Glomerular visceral epithelial cell (primary cell): Measurements from ENCODE around the gene ACSM6.

Experiments
- DNase-seq: peaks from one replicate; pipeline ENCODE4 v3.0.0-alpha.2; 2016; ENCODE audit errors: extremely low spot score

ACSM6 gene

GRCh38 chr10:95273393-95274312, 79.6 kb downstream of the ACSM6 start:
- DNase-seq: peak; percentile 75

DNA sequence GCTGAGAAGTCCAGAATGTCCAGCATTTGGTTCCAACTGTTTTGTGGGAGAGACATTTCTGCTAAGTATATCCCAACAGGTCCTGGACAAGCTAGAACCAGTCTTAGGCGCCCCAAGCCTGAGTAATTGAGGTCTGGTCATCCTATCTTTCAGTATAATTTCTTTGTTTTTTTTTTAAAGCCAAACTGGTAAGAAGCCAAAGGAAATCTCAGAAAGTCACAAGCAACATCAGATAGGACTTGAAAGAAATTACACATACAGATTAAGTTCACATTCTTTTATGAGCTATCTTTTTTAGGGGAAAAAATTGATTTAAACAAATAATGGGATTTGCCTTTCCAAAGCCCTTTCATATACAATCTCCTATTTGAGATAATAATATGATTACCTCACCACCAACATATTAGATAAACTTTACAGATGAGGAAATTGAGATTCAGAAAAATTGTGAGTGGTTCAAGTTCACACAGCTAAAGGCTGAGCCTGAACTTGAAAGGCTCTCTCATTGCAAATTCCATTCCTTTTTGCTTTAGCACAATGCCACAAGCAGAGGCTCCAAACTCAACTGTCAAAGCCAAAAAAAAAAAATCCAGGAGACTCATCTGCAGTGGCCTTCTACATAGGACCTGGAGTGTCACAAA, 81.8 kb downstream of the ACSM6 start:
- no peak for DNase-seq

GRCh38 chr10:95276367-95277200, 82.5 kb downstream of the ACSM6 start:
- no peak for DNase-seq

GRCh38 chr10:95277201-95277570, 83.1 kb downstream of the ACSM6 start:
- DNase-seq: no peak

DNA sequence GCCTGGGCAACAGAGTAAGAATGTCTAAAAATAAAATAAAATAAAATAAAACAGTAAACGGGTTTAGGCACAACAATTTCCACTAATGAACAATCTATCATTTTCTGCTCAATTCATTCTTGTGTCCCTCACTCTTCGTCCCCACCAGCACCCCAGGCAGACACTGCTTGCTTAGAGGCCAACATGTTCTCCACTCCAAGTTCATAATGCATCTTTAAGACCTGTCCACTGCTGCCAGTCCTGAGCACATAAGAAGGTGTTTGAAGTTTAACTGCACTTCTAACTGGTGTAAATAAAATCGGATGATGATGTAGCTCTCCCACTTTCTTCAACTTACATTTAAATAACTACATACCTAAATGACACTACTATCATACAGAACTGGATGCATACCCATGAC, 83.6 kb downstream of the ACSM6 start:
- DNase-seq: no peak
